Measurements from ENCODE around the gene ARHGEF7.

ARHGEF7 gene

GRCh38 chr13:111270765-111271698 is 155.9 kb downstream of the ARHGEF7 start:
- no peak for TF ChIP-seq CTCF (IDR thresholded peaks at IDR 0.05)
- Histone ChIP-seq H3K27ac (peak overlapping the region; percentile 17 to 64), H3K4me3 (no peak overlapping the region)
- DNase-seq (ENCODE audit: low spot score): no peak

- no peak for TF ChIP-seq CTCF (IDR thresholded peaks at IDR 0.05)
- DNase-seq (ENCODE audit: low spot score): no peak
- peak overlapping the region; percentile 50 to 59 for H3K27ac ChIP-seq
- H3K4me3 ChIP-seq: no peak overlapping the region
These were observed 157.0 kb downstream of the ARHGEF7 start for GRCh38 chr13:111272117-111272516.

- Histone ChIP-seq H3K27ac (no peak overlapping the region), H3K4me3 (no peak overlapping the region)
- DNase-seq (ENCODE audit: low spot score): no peak
- TF ChIP-seq CTCF (IDR thresholded peaks at IDR 0.05): no peak
These were observed 160.3 kb downstream of the ARHGEF7 start for GRCh38 chr13:111275382-111275781.

GRCh38 chr13:111275995-111276618 is 161.0 kb downstream of the ARHGEF7 start:
- H3K4me3 ChIP-seq: no peak overlapping the region
- H3K27ac ChIP-seq: no peak overlapping the region
- no peak for TF ChIP-seq CTCF (IDR thresholded peaks at IDR 0.05)
- no peak for DNase-seq (ENCODE audit: low spot score)

GRCh38 chr13:111278258-111278657 is 163.1 kb downstream of the ARHGEF7 start:
- no peak for TF ChIP-seq CTCF (IDR thresholded peaks at IDR 0.05)
- peak overlapping the region; percentile 26 to 28 for H3K27ac ChIP-seq
- no peak overlapping the region for H3K4me3 ChIP-seq
- no peak for DNase-seq (ENCODE audit: low spot score)

GRCh38 chr13:111278743-111279652 is 163.9 kb downstream of the ARHGEF7 start:
- H3K27ac ChIP-seq: peak overlapping the region; percentile 26 to 28
- TF ChIP-seq CTCF (IDR thresholded peaks at IDR 0.05): no peak
- H3K4me3 ChIP-seq: no peak overlapping the region
- DNase-seq (ENCODE audit: low spot score): no peak
